Measurements from ENCODE around the gene BUB1B. TPM values are rescaled to one million over a fixed set of nuclear protein-coding genes. Genes with fewer than 3 reads are reported as not detected.

BUB1B gene
- total RNA-seq, 3 donors from 2014 or later, result 12.1 to 17.4 (median 15.6) TPM

Other genes with a start within 250 kb of the BUB1B start
- under 1 TPM; 0.13 to 0.19 (median 0.13) TPM for gene GPR176, start 240.8 kb upstream of the BUB1B start, total RNA-seq
- 10 to 100 TPM; 17.6 to 20.9 (median 19.5) TPM for gene EIF2AK4, start 227.0 kb upstream of the BUB1B start, total RNA-seq
- 100 to 1,000 TPM; 186 to 222 (median 214) TPM for gene SRP14, start 121.9 kb upstream of the BUB1B start, total RNA-seq
- gene BMF, start 52.2 kb upstream of the BUB1B start, total RNA-seq, result 1 to 10 TPM; 3.1 to 7.1 (median 6.6) TPM
- under 1 TPM; 0.28 to 0.84 (median 0.76) TPM for gene PAK6, start 78.0 kb downstream of the BUB1B start, total RNA-seq
- gene ANKRD63, start 122.0 kb downstream of the BUB1B start, total RNA-seq, result not detected
- 10 to 100 TPM; 41.7 to 50.3 (median 48.6) TPM for gene PLCB2, start 146.9 kb downstream of the BUB1B start, total RNA-seq
- 10 to 100 TPM; 11.4 to 13.3 (median 13.3) TPM for gene INAFM2, start 162.6 kb downstream of the BUB1B start, total RNA-seq
- under 1 TPM; 0.13 to 0.30 (median 0.25) TPM for gene CCDC9B, start 179.9 kb downstream of the BUB1B start, total RNA-seq
- gene PHGR1, start 190.0 kb downstream of the BUB1B start, total RNA-seq, result under 1 TPM in 1 of 3 donors, not detected in 2; 0.54 TPM
- under 1 TPM; 0.03 to 0.26 (median 0.08) TPM for gene DISP2, start 197.2 kb downstream of the BUB1B start, total RNA-seq
- gene KNSTRN, start 221.7 kb downstream of the BUB1B start, total RNA-seq, result 10 to 100 TPM; 22.6 to 37.0 (median 29.1) TPM
- 10 to 100 TPM; 65.2 to 71.4 (median 68.7) TPM for gene IVD, start 244.7 kb downstream of the BUB1B start, total RNA-seq

Measured in activated T-cell treated with anti-CD3 and anti-CD28 coated beads, Interleukin-2, amount 50 U/mL, for 4 hours (primary cell).